Activated T-cell treated with anti-CD3 and anti-CD28 coated beads for 4 hours (primary cell): ENCODE results near the gene NOP9.

ENCODE experiments used
- DNase-seq: peaks from one replicate; pipeline ENCODE4 v3.0.0-alpha.2; 2020

Gene NOP9

GRCh38 chr14:24264298-24264697 is 35.4 kb upstream of the NOP9 start:
- DNase-seq, result no peak

- no peak for DNase-seq
These were observed 33.1 kb upstream of the NOP9 start for GRCh38 chr14:24266344-24267244.

- no peak for DNase-seq
These were observed 32.1 kb upstream of the NOP9 start for GRCh38 chr14:24267516-24267915.

- no peak for DNase-seq
These were observed 31.4 kb upstream of the NOP9 start for GRCh38 chr14:24268225-24268624.

- no peak for DNase-seq
These were observed 30.3 kb upstream of the NOP9 start for GRCh38 chr14:24269368-24269767.

GRCh38 chr14:24269910-24270536 is 29.6 kb upstream of the NOP9 start:
- DNase-seq, result no peak

GRCh38 chr14:24270537-24271133 is 29.0 kb upstream of the NOP9 start:
- no peak for DNase-seq

GRCh38 chr14:24271134-24271833 is 28.4 kb upstream of the NOP9 start, which contains the start of gene RABGGTA:
Gene RABGGTA (minus strand): TSS chr14:24271597. CDS start chr14:24271115, 482 bp downstream.
- DNase-seq, result peak; percentile 77

- no peak for DNase-seq
These were observed 27.8 kb upstream of the NOP9 start for GRCh38 chr14:24271834-24272263.

GRCh38 chr14:24272467-24272866 is 27.2 kb upstream of the NOP9 start:
- DNase-seq, result no peak

GRCh38 chr14:24273422-24273998 is 26.1 kb upstream of the NOP9 start:
- DNase-seq, result no peak

- peak; percentile 31 for DNase-seq
These were observed 25.5 kb upstream of the NOP9 start for GRCh38 chr14:24274101-24274543.

- DNase-seq, result no peak
These were observed 22.6 kb upstream of the NOP9 start for GRCh38 chr14:24277071-24277470.

- DNase-seq, result no peak
These were observed 21.9 kb upstream of the NOP9 start for GRCh38 chr14:24277606-24278321.

- DNase-seq, result no peak
These were observed 21.2 kb upstream of the NOP9 start for GRCh38 chr14:24278424-24278823.

- peak; percentile 29 for DNase-seq
These were observed 20.1 kb upstream of the NOP9 start for GRCh38 chr14:24279301-24280186.

GRCh38 chr14:24280797-24281460 is 18.7 kb upstream of the NOP9 start:
- no peak for DNase-seq

- DNase-seq, result no peak
These were observed 18.0 kb upstream of the NOP9 start for GRCh38 chr14:24281636-24282035.

GRCh38 chr14:24282736-24283135 is 16.9 kb upstream of the NOP9 start:
- no peak for DNase-seq

GRCh38 chr14:24283796-24284460 is 15.7 kb upstream of the NOP9 start:
- no peak for DNase-seq
